ENCODE data around the gene POLE3.
"Not testable (repeated sequence)": the region's sequence is repeated elsewhere in the genome, so short reads cannot be mapped to it uniquely, and the experiment has no call there.

The POLE3 gene

DNA sequence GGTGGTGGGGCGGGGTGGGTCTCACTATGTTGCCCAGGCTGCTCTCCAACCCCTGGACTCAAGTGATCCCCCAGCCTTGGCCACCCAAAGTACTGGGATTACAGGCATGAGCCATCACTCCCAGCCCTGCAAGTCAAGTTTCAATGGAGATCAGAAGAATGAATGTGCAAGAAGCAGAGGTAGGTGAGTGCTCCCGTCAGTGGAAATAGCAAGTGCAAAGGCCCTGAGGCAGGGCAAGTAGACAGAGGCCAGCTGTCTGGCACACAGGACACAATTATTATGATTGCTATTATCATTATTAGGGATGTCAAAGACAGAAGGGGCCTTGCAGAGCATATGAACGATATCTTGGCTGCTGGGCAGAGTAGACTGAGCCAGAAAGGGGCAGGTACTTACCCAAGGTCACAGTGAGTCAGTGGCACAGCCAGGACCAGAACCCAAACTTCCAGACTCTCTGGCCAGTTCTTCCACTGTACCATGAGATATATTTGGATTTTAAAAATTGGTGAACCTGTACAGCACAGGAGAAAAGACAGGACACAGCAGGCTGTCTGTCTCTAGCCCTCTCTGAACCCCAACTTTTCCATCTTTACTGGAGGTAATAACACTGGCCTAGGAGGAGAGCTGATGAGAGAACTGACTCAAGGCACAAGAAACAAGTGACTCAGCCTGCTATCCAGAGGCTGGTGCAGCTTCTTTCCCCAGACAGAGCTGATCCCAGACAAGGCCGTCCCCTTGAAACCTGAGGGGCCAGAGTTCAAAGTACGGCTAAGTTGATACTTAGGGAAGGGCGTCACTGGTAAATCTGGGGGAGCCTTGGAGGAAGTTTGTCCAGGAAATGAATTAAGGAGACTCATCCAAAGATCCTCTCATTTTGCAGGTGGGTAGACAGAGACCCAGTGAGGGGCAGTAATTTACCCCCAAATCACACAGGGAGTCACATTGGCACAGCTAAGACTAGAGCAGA, 35.1 kb downstream of the POLE3 start:
- DNase-seq: no peak

DNA sequence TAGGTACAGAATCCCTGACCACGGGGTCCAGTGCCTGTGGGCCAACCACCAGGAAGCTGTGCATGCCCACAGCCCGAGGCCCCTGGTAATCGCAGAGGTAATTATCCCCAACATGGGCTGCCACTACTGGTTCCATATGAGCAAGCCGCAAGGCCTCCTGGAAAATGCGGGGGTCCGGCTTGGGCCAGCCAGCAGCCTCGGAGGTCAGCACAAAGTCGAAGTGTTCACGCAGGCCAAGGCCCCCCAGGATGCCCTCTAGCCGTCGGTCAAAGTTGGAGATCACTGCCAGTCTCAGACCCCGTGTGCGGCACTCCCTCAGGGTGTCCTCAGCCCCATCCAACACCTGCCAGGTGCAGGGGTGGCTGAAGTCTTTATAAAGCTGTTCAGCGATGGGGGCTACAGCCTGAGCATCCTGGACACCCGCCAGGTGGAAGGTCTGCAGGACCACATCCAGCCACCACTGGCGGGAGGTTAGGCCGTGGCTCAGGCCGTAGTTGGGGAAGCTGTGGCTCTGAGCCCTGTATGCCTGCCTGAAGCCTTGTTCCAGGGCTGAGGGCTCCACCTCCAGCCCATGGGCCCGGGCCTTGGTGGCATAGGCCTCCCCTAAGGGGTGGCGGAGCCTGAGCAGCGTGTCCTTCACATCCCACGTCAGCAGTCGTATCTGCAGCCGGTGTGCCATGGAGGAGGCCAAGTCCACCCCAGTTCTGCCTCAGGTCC, 36.6 kb downstream of the POLE3 start:
- no peak for DNase-seq

DNA sequence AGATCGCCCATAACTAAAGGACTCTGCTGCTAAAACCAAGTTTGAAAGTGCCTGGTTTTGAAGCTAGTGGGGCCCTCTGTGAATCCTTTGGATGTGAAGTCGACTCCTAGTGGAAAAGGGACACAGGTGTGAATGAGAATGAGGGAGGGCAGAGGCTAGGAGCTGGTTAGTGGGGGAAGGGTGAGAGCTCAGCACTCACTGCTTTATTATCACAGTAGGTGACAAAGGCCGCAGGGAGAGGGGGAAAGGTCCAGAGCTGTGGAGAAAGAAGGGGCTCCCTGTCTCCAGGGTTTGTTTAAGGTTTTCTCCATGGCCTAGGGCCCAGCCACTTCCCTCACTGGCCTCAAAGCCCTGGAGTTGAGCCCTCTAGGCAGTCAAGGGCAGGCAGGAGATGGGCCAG, 37.2 kb downstream of the POLE3 start:
- DNase-seq: no peak

DNA sequence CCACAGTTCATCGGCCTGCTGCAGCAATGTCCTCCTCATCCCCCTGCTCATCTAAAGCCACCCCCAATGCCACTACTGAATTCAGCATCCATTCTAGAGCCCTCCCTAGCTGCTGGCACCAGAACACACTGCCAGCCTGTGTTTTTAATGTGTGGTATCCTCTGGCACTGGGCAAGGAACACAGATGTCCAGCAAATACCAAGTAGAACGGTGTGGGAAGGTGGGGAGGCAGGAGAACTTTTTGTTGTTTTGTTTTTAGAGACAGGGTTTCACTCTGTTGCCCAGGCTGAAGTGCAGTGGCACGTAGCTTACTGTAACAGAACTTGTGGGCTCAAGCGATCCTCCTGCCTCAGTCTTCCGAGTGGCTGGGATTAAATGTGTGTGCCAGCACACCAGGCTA, 38.4 kb downstream of the POLE3 start:
- no peak for DNase-seq

DNA sequence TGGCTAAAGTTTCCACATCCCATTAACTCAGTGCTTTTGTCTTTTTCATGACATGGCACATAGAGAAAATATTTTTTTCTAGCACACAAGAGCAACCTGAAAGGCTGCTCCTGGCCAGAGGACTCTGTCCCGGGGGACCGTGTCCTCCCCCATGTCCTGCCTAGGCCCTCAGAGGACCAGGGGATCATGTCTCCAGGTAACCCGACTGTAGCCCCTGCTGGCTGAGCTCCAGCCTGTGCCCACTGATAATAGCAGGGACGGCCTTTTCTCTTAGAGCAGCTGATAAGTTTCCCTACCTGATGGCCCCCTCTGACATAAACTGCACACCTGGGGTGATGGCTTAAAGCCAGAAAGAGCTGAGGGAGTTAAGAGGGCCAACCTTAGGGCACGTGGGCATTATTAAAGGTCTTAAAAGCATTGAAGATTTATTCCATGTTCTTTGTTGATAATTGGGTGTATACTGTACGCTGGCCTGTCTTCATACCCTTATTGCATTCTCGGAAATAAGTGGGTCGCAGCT, 39.6 kb downstream of the POLE3 start:
- DNase-seq: no peak

DNA sequence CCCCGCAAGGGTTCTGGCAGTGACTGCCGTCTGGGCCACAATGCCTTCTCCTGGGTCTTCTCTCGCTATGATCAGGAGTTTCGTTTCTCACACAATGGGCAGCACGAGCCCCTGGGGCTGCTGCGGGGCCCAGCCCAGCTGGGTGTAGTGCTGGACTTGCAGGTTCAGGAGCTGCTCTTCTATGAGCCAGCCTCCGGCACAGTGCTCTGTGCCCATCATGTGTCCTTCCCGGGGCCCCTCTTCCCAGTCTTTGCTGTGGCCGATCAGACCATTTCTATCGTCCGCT, 40.7 kb downstream of the POLE3 start:
- DNase-seq: no peak

DNA sequence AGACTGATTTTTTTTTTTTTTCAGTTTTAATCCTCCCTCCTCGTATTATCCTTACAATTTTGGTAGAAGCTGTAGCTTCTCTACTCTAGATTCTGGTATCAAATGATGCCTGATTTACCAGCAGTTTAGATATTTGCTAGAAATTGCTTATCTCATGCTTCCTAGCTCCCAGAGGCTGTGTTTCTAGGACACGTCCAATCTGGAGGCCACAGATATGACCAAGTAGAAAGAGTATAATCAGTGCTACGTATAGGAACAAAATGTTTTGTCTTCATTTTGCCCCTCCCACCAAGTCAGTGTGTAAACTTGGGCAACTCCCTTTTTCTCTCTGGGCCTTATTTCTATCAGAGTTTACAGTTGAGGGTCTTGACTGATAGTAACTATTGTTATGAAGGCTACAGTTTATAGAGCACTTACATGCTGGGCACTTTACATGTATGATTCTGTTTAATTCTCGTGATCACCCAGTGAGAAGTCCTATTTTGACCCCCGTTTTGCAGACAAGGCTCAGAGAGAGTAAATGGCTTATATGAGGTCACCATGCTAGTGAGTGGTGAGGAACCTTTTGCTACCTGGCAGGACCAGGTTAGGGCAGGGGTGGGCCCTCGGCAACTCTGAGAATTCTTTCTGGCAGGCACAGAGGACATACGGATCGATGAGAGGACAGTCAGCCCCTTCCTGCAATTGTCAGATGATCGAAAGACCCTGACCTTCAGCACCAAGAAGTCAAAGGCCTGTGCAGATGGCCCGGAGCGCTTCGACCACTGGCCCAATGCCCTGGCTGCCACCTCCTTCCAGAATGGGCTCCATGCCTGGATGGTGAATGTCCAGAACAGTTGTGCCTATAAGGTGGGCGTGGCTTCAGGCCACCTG, 41.3 kb downstream of the POLE3 start:
- DNase-seq: no peak

DNA sequence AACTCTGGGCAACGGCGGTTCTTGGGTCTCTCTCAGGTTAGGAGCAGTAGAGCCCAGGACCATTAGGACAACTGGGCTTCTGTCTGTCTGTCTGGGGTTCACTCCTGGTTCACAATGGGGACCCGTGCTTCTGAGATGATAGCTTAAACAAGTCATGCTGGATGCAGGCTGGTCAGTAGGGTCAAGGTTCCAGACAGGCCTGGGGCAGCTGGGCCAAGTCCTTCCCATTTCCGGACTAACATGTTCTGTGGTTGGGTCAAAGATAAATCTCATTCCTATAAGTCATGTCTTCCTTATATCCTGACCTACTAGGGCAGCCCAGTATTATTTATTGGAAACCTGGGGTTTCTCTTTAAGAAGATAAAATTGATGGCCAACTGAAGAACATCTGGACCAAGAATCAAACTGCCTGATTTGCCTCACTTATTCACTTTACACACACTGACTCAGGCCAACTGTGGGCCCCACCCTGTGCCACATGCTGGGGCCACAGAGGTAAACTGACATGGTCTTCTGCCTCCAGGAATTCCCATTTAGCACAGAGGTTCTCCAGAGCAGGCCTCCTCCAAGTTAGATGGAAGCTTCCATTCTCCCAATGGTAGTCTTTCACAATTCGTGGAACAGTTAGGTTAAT, 42.0 kb downstream of the POLE3 start:
- no peak for DNase-seq

DNA sequence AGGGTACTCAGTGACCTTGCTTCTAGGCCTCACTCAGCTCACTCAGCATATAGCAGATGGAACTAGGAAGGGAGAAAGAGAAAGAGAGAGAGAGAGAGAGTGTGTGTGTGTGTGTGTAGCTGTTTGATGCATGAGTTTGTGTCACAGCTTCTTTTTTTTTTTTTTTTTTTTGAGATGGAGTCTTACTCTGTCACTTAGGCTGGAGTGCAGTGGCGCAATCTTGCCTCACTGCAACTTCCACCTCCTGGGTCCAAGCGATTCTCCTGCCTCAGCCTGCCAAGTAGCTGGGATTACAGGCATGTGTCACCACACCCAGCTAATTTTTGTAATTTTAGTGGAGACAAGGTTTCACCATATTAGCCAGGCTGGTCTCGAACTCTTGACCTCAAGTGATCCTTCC, 44.8 kb downstream of the POLE3 start:
- DNase-seq: not testable (repeated sequence)

DNA sequence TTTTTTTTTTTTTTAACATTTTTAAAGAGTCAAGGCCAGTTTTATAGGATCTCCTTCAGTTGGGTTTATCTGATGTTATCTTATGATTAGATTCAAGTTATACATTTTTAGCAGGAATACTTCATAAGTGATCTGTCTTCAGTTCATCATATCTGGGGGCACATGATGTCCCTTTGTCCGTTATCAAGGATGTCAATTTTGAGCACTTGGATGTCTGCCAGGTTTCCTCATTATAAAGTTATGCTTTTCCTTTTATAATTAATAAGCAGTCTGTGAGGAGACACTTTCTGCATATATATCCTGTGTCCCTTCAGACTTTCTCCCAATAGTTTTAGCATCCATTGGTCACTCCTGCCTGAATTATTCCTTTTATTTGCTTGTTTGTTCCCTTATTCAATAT, 45.5 kb downstream of the POLE3 start:
- no peak for DNase-seq

DNA sequence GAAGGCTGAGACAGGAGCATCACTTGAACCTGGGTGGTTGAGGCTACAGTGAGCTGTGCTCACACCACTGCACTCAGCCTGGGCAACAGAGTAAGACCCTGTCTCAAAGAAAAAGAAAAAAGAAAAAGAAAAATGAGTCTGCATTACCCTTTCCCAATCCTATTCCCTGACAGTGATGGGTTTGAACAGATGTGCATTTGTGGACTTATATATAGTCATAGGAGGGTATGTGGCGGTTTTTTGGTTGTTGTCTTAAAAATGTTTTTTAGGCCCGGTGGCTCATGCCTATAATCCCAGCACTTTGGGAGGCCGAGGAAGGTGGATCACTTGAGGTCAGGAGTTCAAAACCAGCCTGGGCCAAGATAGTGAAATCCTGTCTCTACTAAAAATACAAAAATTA, 47.1 kb downstream of the POLE3 start:
- DNase-seq: no peak

DNA sequence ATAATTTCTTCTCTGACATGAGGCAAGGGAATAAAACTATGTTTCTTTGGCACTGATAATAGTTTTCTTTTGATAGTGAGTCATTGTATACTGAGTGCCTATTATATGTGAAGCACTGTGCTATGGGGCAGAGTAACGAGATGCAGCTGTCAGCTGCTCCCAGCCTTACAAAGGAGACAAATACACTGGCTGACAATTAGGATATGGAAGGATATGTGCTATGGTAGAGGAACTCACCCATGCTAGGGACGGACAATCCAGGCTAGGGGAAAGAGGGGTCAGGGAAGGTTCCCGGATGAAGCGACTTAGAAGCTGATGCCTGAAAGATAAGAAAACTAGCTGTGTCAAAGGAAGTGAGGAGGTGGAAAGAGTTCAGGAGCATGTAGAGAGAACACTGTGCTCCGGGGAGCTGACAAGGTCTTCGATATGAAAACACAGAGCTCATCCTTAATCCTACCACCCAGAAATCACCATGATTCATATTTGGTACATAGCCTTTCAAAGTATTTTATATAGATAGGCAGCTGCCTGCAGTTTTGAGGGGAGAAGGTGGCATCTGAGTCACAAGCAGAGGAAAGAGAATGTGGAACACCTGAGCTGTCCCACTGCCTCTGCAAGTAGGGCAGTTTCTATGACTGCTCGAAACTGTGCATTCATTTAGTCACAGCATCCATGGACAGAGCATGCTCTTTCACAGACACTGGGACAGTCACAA, 49.0 kb downstream of the POLE3 start:
- no peak for DNase-seq

DNA sequence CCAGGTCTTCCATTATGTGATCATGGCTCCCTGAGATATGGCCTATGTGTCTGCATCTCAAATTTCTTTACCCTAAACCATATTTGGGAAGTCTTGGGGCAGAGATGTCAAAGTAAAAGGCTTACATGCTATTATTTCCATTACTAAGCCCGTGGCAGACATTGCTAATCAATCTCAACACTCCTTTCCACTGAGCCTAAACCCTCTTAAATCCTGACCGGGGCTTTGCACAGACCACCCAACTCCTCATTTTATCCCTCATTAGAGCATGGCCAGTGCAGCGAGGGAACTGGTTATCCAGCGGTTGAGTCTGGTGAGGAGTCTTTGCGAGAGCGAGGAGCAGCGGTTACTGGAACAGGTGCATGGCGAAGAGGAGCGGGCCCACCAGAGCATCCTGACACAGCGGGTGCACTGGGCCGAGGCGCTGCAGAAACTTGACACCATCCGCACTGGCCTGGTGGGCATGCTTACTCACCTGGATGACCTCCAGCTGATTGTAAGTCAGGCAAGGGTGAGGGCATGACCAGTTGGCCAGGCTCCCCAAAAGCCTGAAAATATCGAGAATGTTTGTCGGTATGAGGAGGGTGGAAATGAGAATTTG, 50.1 kb downstream of the POLE3 start:
- no peak for DNase-seq

DNA sequence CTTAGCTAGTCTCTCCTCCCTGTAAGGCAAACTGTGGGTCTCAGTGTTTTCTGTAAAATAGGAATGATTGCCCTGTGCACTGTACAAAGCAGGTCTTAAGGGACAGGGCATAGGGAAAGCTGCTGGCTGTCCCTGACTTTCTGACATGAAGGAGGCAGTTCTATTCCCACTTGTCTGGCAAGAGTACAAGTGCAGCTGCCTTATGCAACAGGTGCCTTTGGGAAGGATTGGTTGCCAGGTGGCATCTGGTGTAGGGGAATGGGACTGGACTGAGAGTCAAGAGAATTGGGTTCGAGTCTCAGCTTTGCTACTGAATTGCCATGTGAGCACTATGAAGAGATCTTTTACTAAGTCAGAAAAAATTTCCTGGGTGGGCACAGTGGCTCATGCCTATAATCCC, 51.1 kb downstream of the POLE3 start:
- no peak for DNase-seq

Measured in bone marrow (tissue), 2 donors.